Ishikawa (cell line): ENCODE results near the gene KRT77.

Source experiments
- CEBPB ChIP-seq: IDR thresholded peaks from 2 replicates; pipeline ENCODE4 v1.6.1; 2012
- EP300 ChIP-seq: IDR thresholded peaks from 2 replicates; pipeline ENCODE4 v1.6.1; 2012; ENCODE audit warnings: borderline replicate concordance
- FOXM1 ChIP-seq: IDR thresholded peaks from 2 replicates; pipeline ENCODE4 v1.6.1; 2012; ENCODE audit warnings: low read depth, borderline replicate concordance
- MAX ChIP-seq: IDR thresholded peaks from 2 replicates; pipeline ENCODE4 v1.6.1; 2012
- NFIC ChIP-seq: IDR thresholded peaks from 2 replicates; pipeline ENCODE4 v1.6.1; 2012
- RAD21 ChIP-seq: IDR thresholded peaks from 2 replicates; pipeline ENCODE4 v1.6.1; 2012; ENCODE audit warnings: low read depth
- REST ChIP-seq: IDR thresholded peaks from 2 replicates; pipeline ENCODE4 v1.6.1; 2012; ENCODE audit warnings: low read depth, mild to moderate bottlenecking
- TAF1 ChIP-seq: IDR thresholded peaks from 2 replicates; pipeline ENCODE4 v1.6.1; 2012; ENCODE audit warnings: low read depth, mild to moderate bottlenecking
- TCF12 ChIP-seq: IDR thresholded peaks from 2 replicates; pipeline ENCODE4 v1.6.1; 2012; ENCODE audit warnings: low read depth
- TEAD4 ChIP-seq: IDR thresholded peaks from 2 replicates; pipeline ENCODE4 v1.6.1; 2012
- USF1 ChIP-seq: IDR thresholded peaks from 2 replicates; pipeline ENCODE4 v1.6.1; 2012
- ZBTB7A ChIP-seq: IDR thresholded peaks from 2 replicates; pipeline ENCODE4 v1.6.1; 2012; ENCODE audit warnings: low read depth

- no peak for TF ChIP-seq EP300
- TF ChIP-seq CEBPB: no peak
- no peak for TF ChIP-seq MAX
- no peak for TF ChIP-seq RAD21
- no peak for TF ChIP-seq TCF12
- TF ChIP-seq REST: no peak
- no peak for TF ChIP-seq NFIC
- no peak for TF ChIP-seq TEAD4
- TF ChIP-seq FOXM1: no peak
- no peak for TF ChIP-seq ZBTB7A
- TF ChIP-seq USF1: no peak
- no peak for TF ChIP-seq TAF1
Observed at GRCh38 chr12:52691841-52692150, 11.5 kb downstream of the KRT77 start.
